KOPT-K1 (cell line): Measurements from ENCODE around the gene MAPK14.

Source experiments
- H3K27ac ChIP-seq: fragments of 200-600 bp; sonication (generic); 2 replicates; pipeline ENCODE4 v1.5.1; 2016; ENCODE audit warnings: antibody characterized with exemption, mild to moderate bottlenecking, low read depth, low read length; ENCODE audit not compliant: poor library complexity, severe bottlenecking
- H3K36me3 ChIP-seq: fragments of 200-600 bp; sonication (generic); 2 replicates; pipeline ENCODE4 v1.5.1; 2017; ENCODE audit warnings: antibody characterized with exemption, mild to moderate bottlenecking, low read length, moderate library complexity; ENCODE audit not compliant: insufficient read depth
- H3K9me3 ChIP-seq: fragments of 200-600 bp; sonication (generic); 2 replicates; pipeline ENCODE4 v1.5.1; 2017; ENCODE audit warnings: antibody characterized with exemption, low read length, mild to moderate bottlenecking; ENCODE audit not compliant: insufficient read depth, poor library complexity, severe bottlenecking

The MAPK14 gene

GRCh38 chr6:36150283-36150682 lies 122.7 kb downstream of the MAPK14 start:
- Histone ChIP-seq H3K9me3 (peaks cover 12% of the 10 kb centered on the region), H3K36me3 (no peaks in the 10 kb centered on the region), H3K27ac (no peak overlapping the region)

GRCh38 chr6:36154286-36154685 lies 126.7 kb downstream of the MAPK14 start:
- Histone ChIP-seq H3K27ac (no peak overlapping the region), H3K9me3 (peaks cover 9% of the 10 kb centered on the region), H3K36me3 (no peaks in the 10 kb centered on the region)

DNA sequence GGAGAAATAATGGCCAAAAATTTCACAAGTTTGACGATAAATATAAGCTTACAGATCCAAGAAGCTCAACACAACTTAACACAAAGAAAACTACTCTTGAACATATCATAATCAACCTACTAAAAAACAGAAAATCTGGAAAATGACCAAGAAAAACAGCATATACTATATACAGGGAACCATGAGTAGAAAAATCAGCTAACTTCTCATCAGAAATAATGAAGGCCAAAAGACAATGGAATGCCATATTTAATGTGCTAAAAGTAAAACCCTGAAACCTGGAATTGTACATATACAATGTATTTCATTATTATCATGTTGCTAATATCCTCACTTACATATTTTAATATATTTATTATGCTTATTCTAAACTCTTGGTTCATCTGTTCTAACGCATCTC lies 128.1 kb downstream of the MAPK14 start:
- Histone ChIP-seq H3K36me3 (no peaks in the 10 kb centered on the region), H3K27ac (no peak overlapping the region), H3K9me3 (peaks cover 9% of the 10 kb centered on the region)

GRCh38 chr6:36160147-36160760 lies 132.6 kb downstream of the MAPK14 start:
- no peaks in the 10 kb centered on the region for H3K36me3 ChIP-seq
- H3K9me3 ChIP-seq, result peaks cover 9% of the 10 kb centered on the region
- H3K27ac ChIP-seq, result no peak overlapping the region
